ENCODE data around the gene CHST3.

Gene CHST3

GRCh38 chr10:71921324-71922027 is 42.7 kb upstream of the CHST3 start:
- DNase-seq (ENCODE audit: low spot score), result no peak

GRCh38 chr10:71923138-71923692 is 41.0 kb upstream of the CHST3 start:
- H3K4me3 ChIP-seq (ENCODE audit: severe bottlenecking), result no peak overlapping the region
- no peak for TF ChIP-seq CTCF (IDR thresholded peaks at IDR 0.05; ENCODE audit: poor library complexity, severe bottlenecking)
- H3K36me3 ChIP-seq (ENCODE audit: low read depth), result no peaks in the 10 kb centered on the region
- ATAC-seq (ENCODE audit: low read depth) (no peak), DNase-seq (ENCODE audit: low spot score) (no peak)
- no peaks in the 10 kb centered on the region for H3K9me3 ChIP-seq (ENCODE audit: severe bottlenecking)
- peaks cover 21% of the 10 kb centered on the region for H3K4me1 ChIP-seq (ENCODE audit: insufficient read depth, poor library complexity, severe bottlenecking)
- no peaks in the 10 kb centered on the region for H3K27me3 ChIP-seq (ENCODE audit: insufficient read depth, poor library complexity, severe bottlenecking)
- no peak overlapping the region for H3K27ac ChIP-seq (ENCODE audit: poor library complexity, severe bottlenecking)

More at GRCh38 chr10:71921324-71922027, 42.7 kb upstream of the CHST3 start:
- no peaks in the 10 kb centered on the region for H3K9me3 ChIP-seq (ENCODE audit: severe bottlenecking)
- peaks cover 21% of the 10 kb centered on the region for H3K4me1 ChIP-seq (ENCODE audit: insufficient read depth, poor library complexity, severe bottlenecking)
- TF ChIP-seq CTCF (IDR thresholded peaks at IDR 0.05; ENCODE audit: poor library complexity, severe bottlenecking), result no peak
- no peaks in the 10 kb centered on the region for H3K36me3 ChIP-seq (ENCODE audit: low read depth)
- no peaks in the 10 kb centered on the region for H3K27me3 ChIP-seq (ENCODE audit: insufficient read depth, poor library complexity, severe bottlenecking)
- no peak for ATAC-seq (ENCODE audit: low read depth)
- H3K4me3 ChIP-seq (ENCODE audit: severe bottlenecking), result no peak overlapping the region
- H3K27ac ChIP-seq (ENCODE audit: poor library complexity, severe bottlenecking), result peak overlapping the region; percentile 18

GRCh38 chr10:71924771-71925170 is 39.4 kb upstream of the CHST3 start:
- H3K4me3 ChIP-seq (ENCODE audit: severe bottlenecking), result no peak overlapping the region
- peaks cover 20% of the 10 kb centered on the region for H3K4me1 ChIP-seq (ENCODE audit: insufficient read depth, poor library complexity, severe bottlenecking)
- no peak overlapping the region for H3K27ac ChIP-seq (ENCODE audit: poor library complexity, severe bottlenecking)
- TF ChIP-seq CTCF (IDR thresholded peaks at IDR 0.05; ENCODE audit: poor library complexity, severe bottlenecking), result no peak
- no peak for ATAC-seq (ENCODE audit: low read depth)
- no peaks in the 10 kb centered on the region for H3K27me3 ChIP-seq (ENCODE audit: insufficient read depth, poor library complexity, severe bottlenecking)
- no peak for DNase-seq (ENCODE audit: low spot score)
- H3K9me3 ChIP-seq (ENCODE audit: severe bottlenecking), result no peaks in the 10 kb centered on the region
- H3K36me3 ChIP-seq (ENCODE audit: low read depth), result no peaks in the 10 kb centered on the region

GRCh38 chr10:71927159-71927558 is 37.0 kb upstream of the CHST3 start:
- no peak for ATAC-seq (ENCODE audit: low read depth)
- Histone ChIP-seq H3K9me3 (ENCODE audit: severe bottlenecking) (no peaks in the 10 kb centered on the region), H3K4me3 (ENCODE audit: severe bottlenecking) (no peak overlapping the region), H3K27ac (ENCODE audit: poor library complexity, severe bottlenecking) (no peak overlapping the region), H3K36me3 (ENCODE audit: low read depth) (no peaks in the 10 kb centered on the region), H3K4me1 (ENCODE audit: insufficient read depth, poor library complexity, severe bottlenecking) (peaks cover 5% of the 10 kb centered on the region), H3K27me3 (ENCODE audit: insufficient read depth, poor library complexity, severe bottlenecking) (no peaks in the 10 kb centered on the region)
- TF ChIP-seq CTCF (IDR thresholded peaks at IDR 0.05; ENCODE audit: poor library complexity, severe bottlenecking), result no peak
- no peak for DNase-seq (ENCODE audit: low spot score)

Data from RWPE2 (cell line).